HepG2 (cell line): ENCODE measurements around the gene C1orf94. TPM values are rescaled to one million over a fixed set of nuclear protein-coding genes. Genes with fewer than 3 reads are reported as not detected.

ENCODE experiments used
- HNF4G ChIP-seq, 2 experiments: sonication (generic) in 1 of 2; formaldehyde crosslinking in 1 of 2; IDR thresholded peaks; 2 replicates each; pipeline versions ENCODE4 v1.4.0 to v1.6.1; 2011 to 2020; ENCODE audit warnings: borderline replicate concordance in 2 of 2, low read depth in 2 of 2, mild to moderate bottlenecking in 2 of 2, low read length in 1 of 2, missing genetic modification reagents in 1 of 2, moderate library complexity in 1 of 2
- ZNF33B ChIP-seq: sonication (generic); formaldehyde crosslinking; IDR thresholded peaks from 2 replicates; pipeline ENCODE4 v1.5.1; 2020; ENCODE audit warnings: mild to moderate bottlenecking, missing genetic modification reagents
- polyA plus RNA-seq, 8 experiments: library from polyadenylated mRNA; depleted of rRNA in 3 of 8; stranded (reverse) in 7 of 8; unstranded in 1 of 8; fragments of >200 nt; fragmentation: Illumina TruSeq in 4 of 8; extraction: Trizol in 4 of 8; gene quantifications; 2 replicates each; pipeline versions ENCODE4 v1.2.1 to v1.2.3, GENCODE V29; 2011 to 2016; ENCODE audit warnings: low read depth in 4 of 8, missing spikeins in 1 of 8, mixed read lengths in 1 of 8; ENCODE audit not compliant: insufficient read depth in 1 of 8
- total RNA-seq, 5 experiments: library from RNA; depleted of rRNA; stranded (reverse); fragments of >200 nt; fragmentation: Illumina TruSeq; extraction: Trizol; gene quantifications; 2 replicates each; pipeline ENCODE4 v1.2.3, GENCODE V29; 2016; ENCODE audit warnings: low read depth in 1 of 5

C1orf94 gene
- total and polyA plus RNA-seq, 2 of the 13 experiments (the other 11 are each of a cell fraction or from before 2014, with no cell fraction given): not detected

DNA sequence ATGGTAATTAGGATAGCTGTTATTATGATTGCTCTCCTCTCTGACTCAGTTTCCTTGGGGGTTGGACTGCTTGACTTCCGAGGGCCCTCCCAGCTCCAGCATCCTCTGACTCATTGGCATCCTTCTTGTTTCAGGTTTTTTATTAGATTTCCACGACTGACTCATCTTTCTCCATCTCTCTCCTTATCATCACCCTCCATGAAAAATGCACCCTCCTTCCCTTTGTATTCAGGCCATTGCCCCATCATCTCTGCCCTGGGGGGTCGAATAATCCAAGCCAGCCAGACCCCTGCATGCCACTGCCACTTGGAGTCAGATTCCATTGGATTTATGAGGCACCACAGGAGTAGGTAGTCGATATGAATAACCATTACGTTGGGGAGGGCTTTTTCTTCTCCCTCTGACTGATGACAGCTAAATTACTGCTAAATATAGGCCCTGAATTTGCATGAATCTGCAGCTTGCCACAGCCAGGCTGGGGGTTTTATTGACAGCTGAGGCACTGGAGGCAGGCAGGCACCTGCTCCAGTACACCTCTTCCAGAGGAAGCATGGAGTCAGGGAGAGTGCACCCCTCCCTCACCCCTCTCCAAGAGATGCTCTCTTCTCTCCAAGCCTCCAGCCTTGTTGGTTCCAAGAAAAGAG, 91.7 kb downstream of the C1orf94 start (continued):
- TF ChIP-seq ZNF33B (CRISPR knock-in tag) (no peak), HNF4G (IDR thresholded peaks at IDR 0.05; ENCODE audit: borderline replicate concordance, low read depth, low read length) (no peak), HNF4G (CRISPR knock-in tag; IDR thresholded peaks at IDR 0.05; ENCODE audit: borderline replicate concordance, low read depth) (no peak)

Other genes with a start within 250 kb of the C1orf94 start
- not detected in 2 replicates for gene CSMD2, start 11.7 kb upstream of the C1orf94 start, total RNA-seq (2016; rRNA removed; fragmentation: Illumina TruSeq; extraction: Trizol)
- not detected in 2 replicates for gene CSMD2, start 11.7 kb upstream of the C1orf94 start, polyA plus RNA-seq (2011; rRNA removed)